GM21576 (cell line): Measurements from ENCODE around the gene ANAPC15.
"Not testable (repeated sequence)": the region's sequence is repeated elsewhere in the genome, so short reads cannot be mapped to it uniquely, and the experiment has no call there.

Experiments used
- ATAC-seq: cut with Tn5 transposase; IDR thresholded peaks from one replicate; pipeline ENCODE4 v1.9.1; 2021; ENCODE audit warnings: mild to moderate bottlenecking, moderate library complexity; ENCODE audit not compliant: unreplicated experiment

Gene ANAPC15

DNA sequence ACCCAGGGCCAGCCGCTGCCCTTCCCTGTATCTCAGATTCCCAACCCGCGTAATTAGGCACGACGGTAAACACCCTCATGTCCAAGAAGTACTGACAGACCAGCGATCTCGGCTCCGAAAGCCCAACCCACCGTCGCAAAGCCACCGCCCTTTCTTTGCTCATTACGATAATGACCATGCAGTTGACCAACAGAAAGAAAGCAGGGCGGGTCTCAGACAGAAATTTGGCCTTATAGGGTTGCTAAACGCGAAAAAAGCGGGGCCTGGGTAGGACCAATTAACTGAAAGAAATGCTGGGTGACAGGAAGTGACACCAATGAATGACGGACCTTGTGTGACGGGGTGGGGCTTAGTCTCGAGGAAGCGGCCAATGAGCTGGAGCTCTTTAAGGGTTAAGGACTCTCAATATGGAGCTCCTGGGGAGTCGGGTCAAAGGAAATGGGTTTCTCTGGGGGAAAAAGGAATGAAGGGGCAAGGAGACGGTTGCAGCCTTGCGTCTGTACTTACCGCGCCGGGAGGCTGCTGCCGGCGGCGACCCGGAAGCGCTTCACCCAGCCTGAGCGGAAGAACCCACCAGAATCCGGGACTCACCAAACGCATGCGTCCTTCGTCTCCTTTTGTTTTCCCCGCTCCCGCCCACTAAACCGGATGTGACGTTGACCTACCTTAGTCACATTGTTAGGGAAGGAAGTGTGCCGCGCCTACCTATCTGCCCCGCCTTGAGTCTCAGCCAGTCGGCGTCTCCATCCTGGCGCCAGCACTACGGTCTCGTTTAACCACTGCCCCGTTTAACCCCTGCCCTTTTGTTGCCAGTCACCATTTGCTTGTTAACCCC is at the start of gene ANAPC15:
Gene ANAPC15, minus strand, starts transcription at position 553 of the 835 bp plus-strand sequence. CDS start 1,419 bp downstream, outside the sequence.
- peak; percentile 80 for ATAC-seq

DNA sequence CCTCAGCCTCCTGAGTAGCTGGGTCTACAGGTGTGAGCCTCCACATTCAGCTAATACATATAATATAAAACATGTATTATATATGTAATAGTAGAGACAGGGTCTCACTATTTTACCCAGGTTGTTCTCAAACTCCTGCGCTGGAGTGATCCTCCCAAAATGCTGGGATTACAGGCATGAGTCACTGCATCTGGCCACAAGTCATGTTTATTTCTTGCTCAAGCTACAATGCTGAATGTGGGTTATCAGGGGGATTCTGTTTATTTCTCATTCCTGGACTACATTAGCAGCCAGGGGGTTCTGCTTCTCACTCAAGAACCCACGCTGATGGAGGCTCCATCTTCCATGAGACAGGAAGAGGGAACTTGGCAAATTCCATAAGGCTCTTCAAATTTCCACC is 47.8 kb upstream of the ANAPC15 start:
- no peak for ATAC-seq

DNA sequence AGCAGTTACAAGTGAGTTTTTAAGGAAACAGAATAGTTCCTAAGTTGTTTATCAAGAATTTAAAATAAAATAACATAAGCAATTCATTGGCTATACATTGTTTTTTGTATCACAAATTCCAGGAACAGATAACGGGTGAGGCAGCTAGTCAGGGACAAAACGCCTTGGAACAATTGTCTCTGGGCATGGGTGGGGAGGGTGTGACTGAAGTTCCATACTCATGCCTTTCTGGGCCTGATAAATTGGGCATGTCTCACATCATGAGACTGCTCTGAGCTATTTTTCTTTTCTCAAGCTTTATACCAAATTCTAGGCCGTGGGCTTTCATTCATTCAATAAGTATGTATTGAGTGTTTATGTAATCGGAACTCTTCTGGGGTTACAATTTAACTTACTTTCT is 44.6 kb upstream of the ANAPC15 start:
- no peak for ATAC-seq

DNA sequence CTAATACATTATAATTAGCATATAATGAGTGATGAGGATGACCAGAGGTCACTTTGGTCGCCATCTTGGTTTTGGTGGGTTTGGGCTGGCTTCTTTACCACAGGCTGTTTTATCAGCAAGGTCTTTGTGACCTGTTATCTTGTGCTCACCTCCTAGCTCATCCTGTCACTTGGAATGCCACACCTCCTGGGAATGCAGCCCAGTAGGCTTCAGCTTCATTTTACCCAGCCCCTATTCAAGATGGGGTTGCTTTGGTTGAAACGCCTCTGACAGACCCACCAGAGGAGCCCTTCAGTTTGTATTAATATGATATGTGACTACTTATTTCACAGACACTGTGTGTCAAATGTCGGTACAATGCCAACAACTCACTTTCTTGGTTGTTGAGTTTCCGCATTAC is 43.3 kb upstream of the ANAPC15 start:
- no peak for ATAC-seq

DNA sequence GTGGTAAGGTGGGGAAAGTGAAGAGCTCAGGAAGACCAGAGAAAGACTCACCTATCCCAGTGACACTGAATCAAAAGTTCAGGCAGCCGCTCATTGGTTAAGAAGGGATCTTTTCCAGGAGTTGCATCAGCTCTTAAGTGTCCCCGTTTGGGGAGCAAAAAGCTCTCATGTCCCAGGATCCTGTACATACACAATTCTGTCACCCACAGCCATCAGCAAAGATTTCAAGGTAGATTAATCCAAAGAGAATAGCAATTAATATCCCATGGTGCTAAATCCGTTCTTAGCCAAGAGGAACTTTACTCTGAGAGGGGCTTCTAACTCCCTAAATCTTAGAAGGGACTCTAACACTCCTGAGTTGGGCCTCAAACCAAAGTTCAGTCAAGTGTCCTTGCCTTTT is 42.3 kb upstream of the ANAPC15 start:
- ATAC-seq, result no peak

DNA sequence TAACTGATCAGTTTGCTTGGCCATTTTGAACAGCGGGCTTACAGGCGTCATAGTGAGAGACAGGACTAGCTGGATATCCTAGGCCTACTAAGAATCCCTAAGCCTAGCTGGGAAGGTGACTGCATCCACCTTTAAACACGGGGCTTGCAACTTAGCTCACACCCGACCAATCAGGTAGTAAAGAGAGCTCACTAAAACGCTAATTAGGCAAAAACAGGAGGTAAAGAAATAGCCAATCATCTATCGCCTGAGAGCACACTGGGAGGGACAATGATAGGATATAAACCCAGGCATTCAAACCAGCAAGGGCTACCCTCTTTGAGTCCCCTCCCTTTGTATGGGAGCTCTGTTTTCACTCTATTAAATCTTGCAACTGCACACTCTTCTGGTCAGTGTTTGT is 41.4 kb upstream of the ANAPC15 start:
- ATAC-seq, result not testable (repeated sequence)

DNA sequence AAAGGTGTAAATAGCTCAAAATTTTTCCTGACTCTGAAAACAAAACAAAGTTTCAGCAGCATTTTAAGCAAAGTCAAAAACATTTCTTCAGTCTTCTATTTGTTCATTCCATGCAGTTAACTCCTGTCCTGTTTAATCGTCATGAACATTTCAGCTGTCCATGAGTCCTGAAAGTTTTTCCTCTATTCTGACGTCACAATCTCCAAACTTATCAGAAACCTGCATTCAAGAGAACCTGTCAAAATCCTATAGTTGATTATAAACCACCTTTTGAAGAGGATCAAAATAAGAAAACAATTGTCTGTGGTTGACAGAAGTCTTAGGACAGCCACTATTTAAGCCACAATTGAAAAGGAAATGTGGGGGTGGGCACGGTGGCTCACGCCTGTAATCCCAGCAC is 38.4 kb upstream of the ANAPC15 start:
- ATAC-seq, result no peak

DNA sequence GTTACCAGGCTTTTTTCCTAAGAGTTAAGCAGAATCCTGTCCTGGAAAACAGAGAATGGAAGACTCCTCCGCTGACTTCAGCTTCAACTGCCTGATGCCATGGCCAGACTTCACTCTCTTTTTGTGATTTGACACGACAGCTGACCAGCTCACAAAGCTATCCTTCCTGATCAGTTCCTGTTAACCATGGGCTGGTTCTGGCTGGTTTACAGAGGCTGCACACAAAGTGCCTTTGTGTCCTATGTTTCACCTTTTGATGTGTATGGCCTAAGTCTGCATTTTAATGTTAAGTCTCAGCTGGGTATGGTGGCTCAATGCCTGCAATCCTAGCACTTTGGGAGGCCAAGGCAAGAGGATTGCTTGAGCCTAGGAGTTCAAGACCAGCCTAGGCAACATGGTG is 34.1 kb upstream of the ANAPC15 start:
- no peak for ATAC-seq

DNA sequence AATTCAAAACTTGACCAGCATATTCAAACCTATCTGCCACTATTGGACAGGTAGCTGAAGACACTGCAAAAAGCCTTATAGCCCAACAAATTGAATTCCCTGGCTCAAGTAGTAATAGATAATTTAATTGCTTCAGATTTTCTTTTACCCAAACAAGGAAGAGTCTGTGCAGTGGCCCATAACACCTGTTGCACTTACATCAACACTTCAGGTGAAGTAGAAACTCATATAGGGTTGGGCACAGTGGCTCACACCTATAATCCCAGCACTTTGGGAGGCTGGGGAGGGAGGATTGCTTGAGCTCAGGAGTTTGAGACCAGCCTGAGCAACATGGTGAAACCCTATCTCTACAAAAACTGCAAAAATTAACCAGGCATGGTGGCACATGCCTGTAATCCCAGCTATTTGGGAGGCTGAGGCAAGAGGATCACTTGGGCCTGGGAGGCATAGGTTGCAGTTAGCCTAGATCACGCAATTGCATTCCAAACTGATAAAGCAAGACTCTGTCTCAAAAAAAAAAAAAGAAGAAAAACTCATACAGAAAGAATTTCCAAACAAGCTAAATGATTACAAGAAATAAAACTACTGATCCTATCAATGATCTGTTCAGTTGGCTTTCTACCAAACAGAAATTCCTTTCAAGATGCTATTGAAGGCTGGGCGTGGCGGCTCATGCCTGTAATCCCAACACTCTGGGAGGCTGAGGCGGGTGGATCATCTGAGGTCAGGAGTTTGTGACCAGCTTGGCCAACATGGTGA is 32.5 kb upstream of the ANAPC15 start:
- ATAC-seq, result no peak

DNA sequence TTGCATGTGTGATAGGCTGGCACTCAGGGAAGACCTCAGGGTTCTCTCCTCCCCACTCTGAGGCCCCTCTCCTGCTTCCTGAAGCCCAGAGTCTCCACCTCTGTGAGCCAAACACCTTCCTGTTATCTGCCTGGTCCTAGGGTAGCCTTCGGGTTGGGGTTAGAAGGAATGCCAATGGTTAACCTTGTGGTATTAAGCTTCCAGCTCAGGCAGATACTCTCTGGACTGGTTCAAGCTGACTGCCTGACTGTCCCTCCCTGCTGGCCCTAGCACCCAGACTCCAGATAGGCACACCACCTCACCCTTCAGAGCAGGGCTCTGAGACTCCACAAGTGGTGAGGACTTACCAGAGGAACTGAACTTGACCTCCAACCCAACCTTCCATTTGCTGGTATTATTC is 30.0 kb upstream of the ANAPC15 start:
- not testable (repeated sequence) for ATAC-seq

DNA sequence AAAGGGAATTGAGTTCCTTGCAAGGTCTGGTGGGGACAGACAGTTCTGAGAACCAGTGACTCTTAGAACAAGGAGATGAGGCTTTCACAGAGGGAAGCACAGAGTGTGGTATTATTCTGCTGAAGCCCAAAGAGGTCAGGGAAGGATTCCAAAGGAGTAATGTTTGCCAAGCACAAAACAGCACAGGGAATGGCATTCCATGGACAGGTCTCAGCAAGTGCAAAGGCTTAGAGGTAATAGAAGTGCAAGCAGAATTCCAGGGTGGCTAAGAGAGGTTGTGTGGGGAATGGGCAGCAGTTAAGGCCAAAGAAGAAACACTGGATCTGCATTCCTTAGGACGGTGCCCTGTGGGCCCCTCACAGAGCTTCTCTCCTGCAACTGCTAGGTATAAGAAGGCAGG is 29.6 kb upstream of the ANAPC15 start:
- ATAC-seq, result not testable (repeated sequence)

DNA sequence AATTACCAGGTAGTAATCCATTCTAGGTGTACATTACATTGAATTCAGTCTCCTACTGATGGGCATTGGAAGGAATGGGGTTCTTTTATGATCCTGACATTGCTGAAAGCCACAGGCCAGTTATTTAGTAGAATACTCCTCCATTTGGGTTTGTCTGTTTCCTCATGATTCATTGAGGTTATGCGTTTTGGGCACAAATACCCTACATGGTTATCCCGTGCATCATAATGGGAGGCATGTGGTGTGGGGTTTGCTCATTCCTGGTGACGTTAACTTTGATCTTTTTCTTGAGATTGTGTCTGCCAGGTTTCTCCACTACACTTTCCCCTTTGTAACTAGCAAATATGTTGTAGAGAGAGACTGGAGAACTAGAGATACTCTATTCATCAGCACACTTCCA is 28.6 kb upstream of the ANAPC15 start:
- no peak for ATAC-seq

DNA sequence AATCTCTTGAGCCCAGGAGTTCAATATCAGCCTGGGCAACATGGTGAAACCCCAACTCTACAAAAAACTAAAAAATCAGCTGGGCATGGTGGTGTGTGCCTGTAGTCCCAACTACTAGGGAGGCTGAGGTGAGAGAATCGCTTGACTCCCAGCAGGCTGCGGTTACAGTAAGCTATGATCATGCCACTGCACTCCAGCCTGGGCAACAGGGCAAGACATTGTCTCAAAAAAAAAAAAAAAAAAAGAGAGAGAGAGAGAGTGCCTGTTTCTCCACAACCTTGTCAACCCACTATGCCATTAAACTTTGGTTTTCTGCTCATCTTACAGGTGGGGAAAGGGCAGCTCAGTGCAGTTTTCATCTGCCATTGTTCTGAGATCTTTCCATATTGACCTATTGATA is 28.2 kb upstream of the ANAPC15 start:
- no peak for ATAC-seq

DNA sequence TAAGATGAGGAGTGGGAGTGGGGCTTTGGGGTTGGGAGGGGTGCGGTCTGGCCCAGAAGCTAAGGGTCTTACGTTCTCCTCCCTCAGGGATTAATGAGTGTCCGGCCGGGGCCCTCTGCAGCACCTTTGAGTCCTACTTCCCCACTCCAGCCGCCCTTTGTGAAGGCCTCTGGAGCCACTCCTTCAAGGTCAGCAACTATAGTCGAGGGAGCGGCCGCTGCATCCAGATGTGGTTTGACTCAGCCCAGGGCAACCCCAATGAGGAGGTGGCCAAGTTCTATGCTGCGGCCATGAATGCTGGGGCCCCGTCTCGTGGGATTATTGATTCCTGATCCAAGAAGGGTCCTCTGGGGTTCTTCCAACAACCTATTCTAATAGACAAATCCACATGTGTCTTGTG is 27.0 kb upstream of the ANAPC15 start:
- no peak for ATAC-seq

DNA sequence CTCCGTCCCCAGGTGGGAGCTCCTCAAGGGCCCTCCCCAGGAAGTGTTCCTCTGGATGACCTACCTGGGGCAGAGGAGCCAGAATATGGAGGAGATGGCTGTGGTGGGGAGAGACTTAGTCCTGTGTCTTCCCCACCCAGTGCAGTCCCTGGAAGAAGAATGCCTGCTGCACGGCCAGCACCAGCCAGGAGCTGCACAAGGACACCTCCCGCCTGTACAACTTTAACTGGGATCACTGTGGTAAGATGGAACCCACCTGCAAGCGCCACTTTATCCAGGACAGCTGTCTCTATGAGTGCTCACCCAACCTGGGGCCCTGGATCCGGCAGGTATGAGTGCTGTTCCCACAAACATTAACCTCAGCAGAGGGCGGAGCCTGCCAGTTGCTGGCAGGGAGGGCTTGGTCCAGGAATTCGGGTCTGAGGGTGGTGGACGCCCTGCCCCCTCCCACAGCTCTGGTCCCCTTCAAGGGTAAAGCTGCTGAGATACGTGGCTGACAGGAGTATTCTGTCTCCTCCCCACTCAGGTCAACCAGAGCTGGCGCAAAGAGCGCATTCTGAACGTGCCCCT is 26.4 kb upstream of the ANAPC15 start:
- no peak for ATAC-seq

DNA sequence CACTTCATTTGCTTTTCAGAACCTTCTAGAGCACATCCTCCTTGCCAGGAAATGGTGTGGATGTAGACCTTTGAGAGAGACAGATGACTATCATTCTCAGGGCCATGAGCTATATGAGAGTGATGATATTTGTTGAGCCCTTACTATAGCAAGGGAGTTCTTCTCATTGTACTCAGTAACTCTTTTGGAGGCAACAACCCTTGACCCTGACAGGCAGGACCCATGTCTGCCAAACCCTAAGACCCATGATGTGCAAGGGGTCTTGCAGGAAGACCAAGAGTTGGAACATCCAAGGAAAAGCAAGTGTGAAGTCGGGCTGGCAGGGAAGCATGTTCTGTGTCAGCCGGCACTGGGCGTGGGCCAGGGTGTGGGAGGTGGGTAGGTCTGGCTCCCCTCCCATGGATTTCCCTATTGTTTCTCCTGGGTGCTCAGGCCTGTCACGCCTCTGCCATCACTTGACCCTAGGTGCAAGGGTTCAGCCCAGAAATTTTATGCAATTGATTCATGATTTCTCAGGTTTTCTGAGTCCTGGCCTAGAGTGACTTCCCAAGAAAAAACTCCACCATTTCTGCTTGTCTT is 24.3 kb upstream of the ANAPC15 start:
- ATAC-seq, result no peak

DNA sequence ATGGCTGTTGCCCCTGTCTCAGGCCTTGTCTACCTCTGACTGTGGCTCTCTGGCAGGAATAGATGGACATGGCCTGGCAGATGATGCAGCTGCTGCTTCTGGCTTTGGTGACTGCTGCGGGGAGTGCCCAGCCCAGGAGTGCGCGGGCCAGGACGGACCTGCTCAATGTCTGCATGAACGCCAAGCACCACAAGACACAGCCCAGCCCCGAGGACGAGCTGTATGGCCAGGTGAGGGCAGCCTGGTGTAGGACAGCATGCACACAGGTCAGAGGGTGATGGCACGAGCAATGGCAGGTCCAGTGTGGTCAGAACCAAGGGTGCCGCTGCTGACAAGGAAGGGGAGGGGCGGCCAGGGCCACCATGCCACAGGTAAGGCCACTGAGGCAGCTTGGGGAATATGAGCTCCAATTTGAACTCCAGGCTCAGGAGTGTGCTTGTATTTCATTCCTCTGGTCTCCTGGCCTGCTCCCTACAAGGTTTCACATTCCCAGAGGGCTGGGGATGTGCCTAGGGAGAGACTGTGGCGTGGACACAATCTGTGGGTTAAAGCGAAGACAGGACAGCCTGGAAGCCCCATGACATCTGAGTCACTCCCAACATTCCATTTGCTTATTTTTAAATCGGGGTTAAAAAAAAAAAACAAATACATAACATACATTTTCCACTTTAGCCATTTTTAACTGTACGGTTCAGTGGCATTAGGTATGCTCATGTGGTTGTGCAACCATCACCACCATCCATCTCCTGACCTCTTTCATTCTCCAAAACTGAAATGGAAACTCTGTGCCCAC is 23.6 kb upstream of the ANAPC15 start:
- ATAC-seq, result no peak

DNA sequence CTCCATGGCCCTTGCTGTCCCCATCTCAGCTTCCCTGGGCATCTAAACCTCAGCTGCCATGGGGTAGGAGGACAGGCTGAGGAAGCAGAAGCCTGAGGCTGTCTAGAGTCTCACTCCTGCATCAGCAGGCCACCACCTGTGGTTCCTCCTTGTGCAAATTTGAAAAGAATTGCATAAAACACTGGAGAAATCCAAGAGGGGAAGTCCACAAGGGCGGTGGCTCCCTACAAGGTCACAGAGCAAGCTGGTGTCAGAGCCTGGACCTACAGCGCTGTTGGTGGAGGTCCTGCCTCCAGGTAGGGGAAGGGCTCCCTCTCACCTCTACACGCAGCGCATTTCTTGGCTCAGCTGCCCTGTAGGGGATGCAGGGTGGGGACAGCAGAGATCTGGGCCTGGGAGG is 23.0 kb upstream of the ANAPC15 start, which contains the start of gene FOLR3:
Gene FOLR3, plus strand, starts transcription at position 253 of the 400 bp plus-strand sequence. CDS start 228 bp downstream, outside the sequence.
- not testable (repeated sequence) for ATAC-seq

DNA sequence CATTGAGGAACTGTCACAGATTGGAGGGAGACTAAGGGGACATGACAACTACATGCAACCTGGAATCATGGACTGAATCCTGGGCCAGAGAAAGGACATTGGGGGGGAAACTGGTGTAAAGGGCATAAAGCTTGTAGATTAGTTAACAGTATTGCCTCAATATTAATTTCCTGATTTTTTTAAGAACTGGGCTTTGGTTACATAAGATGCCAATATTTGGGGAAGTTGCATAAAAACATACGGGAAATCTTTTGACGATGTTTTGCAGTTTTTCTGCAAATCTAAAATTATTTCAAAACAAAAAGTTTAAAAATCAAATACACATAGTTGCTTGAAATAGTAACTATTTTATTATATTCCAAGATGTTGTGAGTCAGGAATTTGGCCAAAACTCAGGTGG is 20.2 kb upstream of the ANAPC15 start:
- no peak for ATAC-seq

DNA sequence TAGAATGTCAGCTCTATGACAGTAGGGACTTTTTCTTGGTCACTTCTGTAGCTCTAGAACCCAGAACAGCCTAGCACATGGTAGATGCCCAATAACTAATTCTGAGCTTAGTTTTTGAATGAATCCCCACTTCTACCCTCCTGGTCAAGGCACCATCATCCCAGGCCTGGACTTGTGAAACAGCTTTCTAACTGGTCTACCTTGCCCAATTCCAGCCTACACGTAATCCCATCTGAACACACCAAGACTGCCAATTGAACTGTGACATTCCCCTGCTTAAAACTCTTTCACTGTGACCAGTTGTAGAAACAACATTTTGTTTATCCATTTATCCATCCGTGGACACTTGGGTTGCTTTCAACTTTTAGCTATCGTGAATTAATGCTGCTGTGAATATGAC is 16.9 kb upstream of the ANAPC15 start:
- ATAC-seq, result no peak

DNA sequence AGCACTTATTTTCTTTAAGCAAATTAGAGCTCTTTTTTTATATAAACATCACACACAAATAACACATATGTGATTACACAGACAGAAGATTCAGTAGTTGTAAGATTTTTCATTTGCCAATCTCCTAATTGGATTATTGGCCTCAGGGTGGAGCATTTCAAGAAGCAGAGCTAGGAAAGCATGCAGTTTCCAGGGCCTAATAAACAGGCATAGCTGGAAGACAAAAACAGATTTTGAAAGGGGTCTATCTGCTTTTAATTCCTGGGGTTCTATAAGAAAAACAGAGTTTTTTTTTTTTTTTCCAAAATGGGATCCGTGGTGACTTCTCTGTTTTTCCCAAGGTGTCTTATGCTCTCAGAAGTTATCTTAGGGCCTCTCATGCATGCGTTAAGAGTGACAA is 15.4 kb upstream of the ANAPC15 start:
- no peak for ATAC-seq
